ENCODE data around the gene CREBBP. TPM values are rescaled to one million over a fixed set of nuclear protein-coding genes. Genes with fewer than 3 reads are reported as not detected.

CREBBP gene
- polyA plus RNA-seq, 1 donor (not counting 4 experiments of a cell fraction or from before 2014, with no cell fraction given) = 5.0 TPM

DNA sequence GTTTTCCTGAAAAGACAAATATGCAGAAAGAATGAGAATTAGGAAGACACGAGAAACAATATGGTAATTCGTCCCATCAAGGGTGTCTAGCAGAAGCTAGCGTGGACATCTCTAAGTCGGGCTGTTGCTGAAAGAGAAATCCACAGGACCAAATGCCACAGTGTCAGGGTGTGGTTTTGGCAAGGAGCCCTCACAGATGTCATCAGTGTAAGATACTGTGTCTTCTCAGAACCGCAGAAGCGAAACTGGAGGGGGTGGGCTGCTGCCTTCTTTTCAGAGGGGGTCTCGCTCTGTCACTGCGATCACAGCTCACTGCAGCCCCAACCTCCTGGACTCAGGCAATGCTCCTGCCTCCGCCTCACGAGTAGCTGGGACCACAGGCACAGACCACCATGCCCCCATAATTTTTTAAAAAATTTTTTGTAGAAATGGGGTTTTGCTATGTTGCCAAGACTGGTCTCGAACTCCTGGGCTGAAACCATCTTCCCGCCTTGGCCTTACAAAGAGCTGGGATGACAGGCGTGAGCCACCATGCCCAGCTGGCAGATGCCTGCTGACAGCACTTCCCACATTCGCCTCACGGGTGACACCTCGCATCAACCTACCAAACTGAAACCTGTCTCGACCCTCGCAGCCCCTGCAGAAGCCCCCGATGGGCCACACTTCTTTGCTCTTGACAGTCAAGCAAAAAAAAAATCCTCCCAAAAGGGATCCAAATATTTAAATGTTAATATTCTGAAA, 189.4 kb downstream of the CREBBP start:
- no peak for DNase-seq (ENCODE audit: low read depth, low spot score)
- FAIRE-seq = no peak
- no peak overlapping the region for H3K9ac ChIP-seq (ENCODE audit: control insufficient read depth, extremely low read depth, insufficient read depth, low read length)
- no peaks in the 10 kb centered on the region for H3K9me3 ChIP-seq (ENCODE audit: control insufficient read depth, low read depth, low read length)
- H3K79me2 ChIP-seq (ENCODE audit: control insufficient read depth, insufficient read depth, low read length) = peaks cover 5% of the 10 kb centered on the region
- H3K4me3 ChIP-seq (ENCODE audit: control insufficient read depth in 2 of 3, extremely low read depth in 1 of 3, insufficient read depth in 2 of 3, low read depth in 1 of 3, low read length in 3 of 3) = peak overlapping the region in 1 of 3 experiments; percentile 41
- TF ChIP-seq, protein P1, sequence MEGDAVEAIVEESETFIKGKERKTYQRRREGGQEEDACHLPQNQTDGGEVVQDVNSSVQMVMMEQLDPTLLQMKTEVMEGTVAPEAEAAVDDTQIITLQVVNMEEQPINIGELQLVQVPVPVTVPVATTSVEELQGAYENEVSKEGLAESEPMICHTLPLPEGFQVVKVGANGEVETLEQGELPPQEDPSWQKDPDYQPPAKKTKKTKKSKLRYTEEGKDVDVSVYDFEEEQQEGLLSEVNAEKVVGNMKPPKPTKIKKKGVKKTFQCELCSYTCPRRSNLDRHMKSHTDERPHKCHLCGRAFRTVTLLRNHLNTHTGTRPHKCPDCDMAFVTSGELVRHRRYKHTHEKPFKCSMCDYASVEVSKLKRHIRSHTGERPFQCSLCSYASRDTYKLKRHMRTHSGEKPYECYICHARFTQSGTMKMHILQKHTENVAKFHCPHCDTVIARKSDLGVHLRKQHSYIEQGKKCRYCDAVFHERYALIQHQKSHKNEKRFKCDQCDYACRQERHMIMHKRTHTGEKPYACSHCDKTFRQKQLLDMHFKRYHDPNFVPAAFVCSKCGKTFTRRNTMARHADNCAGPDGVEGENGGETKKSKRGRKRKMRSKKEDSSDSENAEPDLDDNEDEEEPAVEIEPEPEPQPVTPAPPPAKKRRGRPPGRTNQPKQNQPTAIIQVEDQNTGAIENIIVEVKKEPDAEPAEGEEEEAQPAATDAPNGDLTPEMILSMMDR (optimal IDR thresholded peaks at IDR 0.05 in 1 of 3, IDR thresholded peaks at IDR 0.05 in 1 of 3, conservative IDR thresholded peaks at IDR 0.05 in 1 of 3; ENCODE audit: extremely low read depth in 1 of 3, insufficient read depth in 2 of 3, low read length in 3 of 3) = no peak
- TF ChIP-seq EZH2 (IDR thresholded peaks at IDR 0.05; ENCODE audit: low read length) = no peak
- H3K9me1 ChIP-seq (ENCODE audit: control insufficient read depth, extremely low read depth, insufficient read depth, low read length) = no peaks in the 10 kb centered on the region
- no peaks in the 10 kb centered on the region for H4K20me1 ChIP-seq (ENCODE audit: control insufficient read depth, extremely low read depth, insufficient read depth, low read length)
- no peak overlapping the region for H3K27ac ChIP-seq (ENCODE audit: control insufficient read depth, insufficient read depth, low read length)
- peaks cover 15 to 17% of the 10 kb centered on the region in 2 experiments for H3K36me3 ChIP-seq (ENCODE audit: control insufficient read depth in 2 of 2, extremely low read depth in 1 of 2, insufficient read depth in 2 of 2, low read length in 2 of 2)
- H3K4me1 ChIP-seq (ENCODE audit: control insufficient read depth, extremely low read depth, insufficient read depth, low read length) = peaks cover 10% of the 10 kb centered on the region
- dilution Hi-C loops (cut with MboI; ENCODE audit: extremely low pct_ligation_motif_present, low sequenced_read_pairs) = no loop called here
- no peaks in the 10 kb centered on the region for H3K27me3 ChIP-seq (ENCODE audit: control insufficient read depth, extremely low read depth, insufficient read depth, low read length)
- peak overlapping the region; percentile 72 for H2AFZ ChIP-seq (ENCODE audit: control insufficient read depth, low read length)
- peak overlapping the region; percentile 52 for H3K4me2 ChIP-seq (ENCODE audit: control insufficient read depth, extremely low read depth, insufficient read depth, low read depth, low read length)

DNA sequence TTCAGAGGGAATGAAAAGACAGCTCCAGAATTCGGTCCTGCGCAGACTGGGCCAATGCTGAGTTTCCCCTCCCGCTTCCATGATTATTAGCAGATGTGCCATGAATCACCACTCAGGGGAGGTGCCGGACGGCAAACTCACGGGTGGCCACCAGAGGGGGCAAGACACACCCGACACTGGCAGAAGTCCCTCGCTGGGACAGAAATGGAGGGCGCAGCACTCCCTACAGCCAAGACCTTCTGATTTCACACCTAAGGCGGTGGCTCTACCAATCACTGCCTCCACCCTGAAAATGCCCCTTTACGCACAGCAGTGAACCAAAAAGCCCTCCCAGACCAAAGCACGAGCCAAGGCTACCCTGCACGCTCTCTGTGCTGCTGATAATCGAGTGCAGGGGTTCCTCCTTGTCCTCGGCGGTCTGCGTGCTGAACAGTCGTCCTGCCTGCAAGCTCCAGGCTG, 190.0 kb downstream of the CREBBP start:
- peak; percentile 56 for DNase-seq (ENCODE audit: low read depth, low spot score)
- dilution Hi-C loops (cut with MboI; ENCODE audit: extremely low pct_ligation_motif_present, low sequenced_read_pairs) = no loop called here
- Histone ChIP-seq H3K79me2 (ENCODE audit: control insufficient read depth, insufficient read depth, low read length) (peaks cover 4% of the 10 kb centered on the region), H3K9me1 (ENCODE audit: control insufficient read depth, extremely low read depth, insufficient read depth, low read length) (no peaks in the 10 kb centered on the region), H3K9ac (ENCODE audit: control insufficient read depth, extremely low read depth, insufficient read depth, low read length) (no peak overlapping the region), H3K4me1 (ENCODE audit: control insufficient read depth, extremely low read depth, insufficient read depth, low read length) (peaks cover 10% of the 10 kb centered on the region), H3K36me3 (ENCODE audit: control insufficient read depth in 2 of 2, extremely low read depth in 1 of 2, insufficient read depth in 2 of 2, low read length in 2 of 2) (peaks cover 12 to 13% of the 10 kb centered on the region in 2 experiments), H2AFZ (ENCODE audit: control insufficient read depth, low read length) (peak overlapping the region; percentile 72), H3K9me3 (ENCODE audit: control insufficient read depth, low read depth, low read length) (no peaks in the 10 kb centered on the region), H3K27ac (ENCODE audit: control insufficient read depth, insufficient read depth, low read length) (no peak overlapping the region), H3K4me3 (ENCODE audit: control insufficient read depth in 2 of 3, extremely low read depth in 1 of 3, insufficient read depth in 2 of 3, low read depth in 1 of 3, low read length in 3 of 3) (peak overlapping the region in 1 of 3 experiments; percentile 41), H3K27me3 (ENCODE audit: control insufficient read depth, extremely low read depth, insufficient read depth, low read length) (no peaks in the 10 kb centered on the region), H3K4me2 (ENCODE audit: control insufficient read depth, extremely low read depth, insufficient read depth, low read depth, low read length) (peak overlapping the region; percentile 52), H4K20me1 (ENCODE audit: control insufficient read depth, extremely low read depth, insufficient read depth, low read length) (no peaks in the 10 kb centered on the region)
- peak; percentile 90 for FAIRE-seq
- TF ChIP-seq EZH2 (IDR thresholded peaks at IDR 0.05; ENCODE audit: low read length) = no peak
- TF ChIP-seq, protein P1 (optimal IDR thresholded peaks at IDR 0.05 in 1 of 3, IDR thresholded peaks at IDR 0.05 in 1 of 3, conservative IDR thresholded peaks at IDR 0.05 in 1 of 3; ENCODE audit: extremely low read depth in 1 of 3, insufficient read depth in 2 of 3, low read length in 3 of 3) = peak; percentile 94 to 97 (median 95)
